Fibroblast of skin of left quadriceps (primary cell): Measurements from ENCODE around the gene GIMAP8.

ENCODE experiments used
- DNase-seq, 2 experiments: peaks; one replicate each; pipeline ENCODE4 v3.0.0-alpha.2; 2013; ENCODE audit warnings: low read depth in 2 of 2

The GIMAP8 gene

GRCh38 chr7:150450491-150451001, at the start of gene GIMAP8:
Gene GIMAP8 (plus strand): TSS chr7:150450630. CDS start chr7:150466699, 16,069 bp downstream.
- no peak for DNase-seq

GRCh38 chr7:150400788-150401423, 49.5 kb upstream of the GIMAP8 start:
- no peak for DNase-seq

- DNase-seq, result no peak
Measured at GRCh38 chr7:150401424-150401790, 49.0 kb upstream of the GIMAP8 start.

GRCh38 chr7:150401861-150402631, 48.4 kb upstream of the GIMAP8 start:
- no peak for DNase-seq

GRCh38 chr7:150402671-150403321, 47.6 kb upstream of the GIMAP8 start:
- DNase-seq, result no peak

- DNase-seq, result no peak
Measured at GRCh38 chr7:150403376-150404171, 46.9 kb upstream of the GIMAP8 start.

GRCh38 chr7:150404172-150404804, 46.1 kb upstream of the GIMAP8 start:
- no peak for DNase-seq

GRCh38 chr7:150404805-150405583, 45.4 kb upstream of the GIMAP8 start:
- DNase-seq, result peak; percentile 75 to 77

GRCh38 chr7:150405584-150406311, 44.7 kb upstream of the GIMAP8 start:
- no peak for DNase-seq

- no peak for DNase-seq
Measured at GRCh38 chr7:150406312-150406566, 44.2 kb upstream of the GIMAP8 start.

GRCh38 chr7:150406567-150407421, 43.6 kb upstream of the GIMAP8 start:
- DNase-seq, result no peak

GRCh38 chr7:150407588-150408392, 42.6 kb upstream of the GIMAP8 start:
- DNase-seq, result no peak

GRCh38 chr7:150408393-150409299, 41.8 kb upstream of the GIMAP8 start:
- no peak for DNase-seq

GRCh38 chr7:150409300-150410030, 41.0 kb upstream of the GIMAP8 start:
- DNase-seq, result no peak

- no peak for DNase-seq
Measured at GRCh38 chr7:150410131-150410530, 40.3 kb upstream of the GIMAP8 start.

- DNase-seq, result no peak
Measured at GRCh38 chr7:150410680-150411346, 39.6 kb upstream of the GIMAP8 start.
